HEK293T (cell line): ENCODE data around the gene CANX.
"Not testable (repeated sequence)": the region's sequence is repeated elsewhere in the genome, so short reads cannot be mapped to it uniquely, and the experiment has no call there.

Experiments used
- BHLHE40 ChIP-seq: fragments of 450-650 bp; IDR thresholded peaks from 2 replicates; pipeline ENCODE4 v1.6.1; 2016; ENCODE audit warnings: mild to moderate bottlenecking, moderate library complexity, borderline replicate concordance
- ELF4 ChIP-seq: fragments of 450-650 bp; IDR thresholded peaks from 2 replicates; pipeline ENCODE4 v1.6.1; 2017; ENCODE audit warnings: antibody characterized with exemption
- FOXA1 ChIP-seq: fragments of 450-650 bp; IDR thresholded peaks from 2 replicates; pipeline ENCODE4 v1.6.1; 2016; ENCODE audit warnings: mild to moderate bottlenecking
- FOXM1 ChIP-seq: fragments of 450-650 bp; IDR thresholded peaks from 2 replicates; pipeline ENCODE4 v1.6.1; 2017; ENCODE audit warnings: mild to moderate bottlenecking, borderline replicate concordance
- HDGF ChIP-seq: fragments of 450-650 bp; IDR thresholded peaks from 2 replicates; pipeline ENCODE4 v1.6.1; 2017; ENCODE audit warnings: antibody characterized with exemption, borderline replicate concordance
- L3MBTL2 ChIP-seq: fragments of 450-650 bp; conservative IDR thresholded peaks from 2 replicates; pipeline ENCODE4 v1.6.1; 2016; ENCODE audit warnings: mild to moderate bottlenecking
- LEF1 ChIP-seq: fragments of 450-650 bp; IDR thresholded peaks from 2 replicates; pipeline ENCODE4 v1.6.1; 2017; ENCODE audit warnings: mild to moderate bottlenecking, borderline replicate concordance
- NFRKB ChIP-seq: fragments of 450-650 bp; IDR thresholded peaks from 2 replicates; pipeline ENCODE4 v1.6.1; 2016; ENCODE audit warnings: mild to moderate bottlenecking, moderate library complexity
- SP1 ChIP-seq: fragments of 450-650 bp; IDR thresholded peaks from 2 replicates; pipeline ENCODE4 v1.6.1; 2017
- SUZ12 ChIP-seq: fragments of 450-650 bp; IDR thresholded peaks from 2 replicates; pipeline ENCODE4 v1.6.1; 2016; ENCODE audit warnings: mild to moderate bottlenecking

DNA sequence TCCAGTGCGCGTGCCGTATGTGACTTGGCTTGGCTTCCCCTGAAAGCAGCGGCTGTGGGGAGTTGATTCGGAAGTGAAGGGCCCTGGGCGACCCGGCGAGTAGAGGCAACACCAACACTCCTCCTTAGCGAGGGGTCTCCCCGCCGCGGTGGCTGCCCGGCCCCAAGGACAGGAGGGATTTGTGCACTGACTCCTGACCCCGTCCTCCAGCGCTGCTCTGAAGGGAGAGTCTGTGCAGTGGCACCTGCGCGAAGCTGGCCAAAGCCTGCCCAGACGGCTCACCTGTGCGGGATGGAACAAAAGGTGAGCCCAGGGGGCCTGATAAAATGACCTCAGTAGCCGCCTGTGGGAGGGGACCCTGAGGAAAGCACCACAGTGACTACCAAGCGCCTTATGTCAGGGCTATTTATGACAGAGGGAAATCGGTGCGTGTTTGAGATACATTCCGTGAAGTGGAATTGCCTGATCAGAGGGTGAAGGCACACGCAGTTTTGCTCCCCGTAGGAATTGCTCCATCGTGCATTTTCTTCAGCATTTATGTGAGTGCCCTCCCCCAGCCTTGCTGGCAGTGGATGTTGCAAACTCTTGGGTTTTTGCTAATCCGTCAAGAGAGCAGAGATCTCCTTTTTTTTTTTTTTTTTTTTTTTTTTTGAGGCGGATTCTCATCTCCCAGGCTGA, 40.4 kb upstream of the CANX start:
- TF ChIP-seq SUZ12, ELF4, L3MBTL2, LEF1, NFRKB, SP1, FOXA1, BHLHE40, FOXM1, HDGF: not testable (repeated sequence)
